HepG2 (cell line): ENCODE measurements around the gene CA9.

Experiments
- BHLHE40 ChIP-seq: IDR thresholded peaks from 2 replicates; pipeline ENCODE4 v1.6.1; 2011; ENCODE audit warnings: low read length, improper control_type of control experiment
- EZH2 ChIP-seq: conservative IDR thresholded peaks from 2 replicates; pipeline ENCODE4 v1.6.1; 2012; ENCODE audit warnings: mild to moderate bottlenecking, low read depth, low read length, moderate library complexity
- GLI4 ChIP-seq: sonication (generic); formaldehyde crosslinking; IDR thresholded peaks from 2 replicates; pipeline ENCODE4 v1.5.1; 2020; ENCODE audit warnings: missing genetic modification reagents, mild to moderate bottlenecking, moderate library complexity, borderline replicate concordance
- GTF3A ChIP-seq: sonication (generic); formaldehyde crosslinking; conservative IDR thresholded peaks from 2 replicates; pipeline ENCODE4 v1.4.0; 2020; ENCODE audit warnings: mild to moderate bottlenecking, missing genetic modification reagents
- LCORL ChIP-seq, 2 experiments: fragments of 450-650 bp in 1 of 2; sonication (generic) in 1 of 2; formaldehyde crosslinking in 1 of 2; IDR thresholded peaks; 2 replicates each; pipeline versions ENCODE4 v1.5.0 to v1.6.1; 2017 to 2020; ENCODE audit warnings: antibody characterized with exemption in 1 of 2, missing genetic modification reagents in 1 of 2
- RBAK ChIP-seq: sonication (generic); formaldehyde crosslinking; IDR thresholded peaks from 2 replicates; pipeline ENCODE4 v1.5.1; 2020; ENCODE audit warnings: mild to moderate bottlenecking, missing genetic modification reagents
- TARDBP ChIP-seq: sonication (generic); formaldehyde crosslinking; IDR thresholded peaks from 2 replicates; pipeline ENCODE4 v1.8.0; 2022; ENCODE audit warnings: mild to moderate bottlenecking, missing genetic modification reagents
- TBL1XR1 ChIP-seq: fragments of 150-350 bp; IDR thresholded peaks from 2 replicates; pipeline ENCODE4 v1.6.1; 2014; ENCODE audit warnings: borderline replicate concordance, low read length; ENCODE audit not compliant: partially characterized antibody
- YY1 ChIP-seq: IDR thresholded peaks from 2 replicates; pipeline ENCODE4 v1.6.1; 2011; ENCODE audit warnings: low read length, low read depth, moderate library complexity, mild to moderate bottlenecking; ENCODE audit not compliant: insufficient read depth, insufficient replicate concordance
- TF ChIP-seq, protein P1 (sequence below): sonication (generic); formaldehyde crosslinking; IDR thresholded peaks from 2 replicates; pipeline ENCODE4 v1.5.0; 2020; ENCODE audit warnings: mild to moderate bottlenecking, missing genetic modification reagents, moderate library complexity

DNA sequence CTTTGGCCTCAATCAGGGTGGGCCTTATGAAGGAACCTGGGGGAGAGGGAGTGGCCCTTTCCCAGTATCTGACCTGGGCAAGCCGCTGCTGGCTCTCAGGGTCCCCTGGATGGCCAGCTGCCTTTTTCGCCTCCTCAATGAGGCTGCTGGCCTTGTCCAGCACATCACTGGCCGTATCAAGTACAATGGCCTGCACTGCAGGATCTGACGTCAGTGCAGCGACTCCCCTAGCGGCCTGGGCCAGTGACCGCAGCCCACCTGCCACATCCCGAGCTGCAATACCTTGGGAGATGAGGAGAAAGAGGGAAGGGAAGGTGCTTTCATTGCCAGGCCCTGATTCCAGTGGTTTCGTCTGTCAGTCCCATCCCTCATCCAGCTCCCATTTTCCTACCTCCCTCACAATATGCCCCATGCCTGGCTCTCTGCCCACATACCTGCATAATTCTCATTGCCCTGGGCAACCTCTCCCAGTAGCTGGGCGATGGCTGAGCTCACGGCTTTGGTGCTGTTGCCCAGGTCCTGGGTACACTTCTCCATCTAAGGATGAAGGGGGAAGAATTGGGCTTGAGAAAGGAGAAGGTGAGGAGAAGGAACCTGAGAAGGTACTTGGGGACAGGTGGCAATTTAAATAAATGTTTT is 39.2 kb downstream of the CA9 start:
- TF ChIP-seq GLI4 (CRISPR knock-in tag) = no peak
- TF ChIP-seq GTF3A (CRISPR knock-in tag) = no peak
- no peak for TF ChIP-seq TARDBP (CRISPR knock-in tag)
- TF ChIP-seq RBAK = no peak
- TF ChIP-seq YY1 = no peak
- TF ChIP-seq, protein P1, sequence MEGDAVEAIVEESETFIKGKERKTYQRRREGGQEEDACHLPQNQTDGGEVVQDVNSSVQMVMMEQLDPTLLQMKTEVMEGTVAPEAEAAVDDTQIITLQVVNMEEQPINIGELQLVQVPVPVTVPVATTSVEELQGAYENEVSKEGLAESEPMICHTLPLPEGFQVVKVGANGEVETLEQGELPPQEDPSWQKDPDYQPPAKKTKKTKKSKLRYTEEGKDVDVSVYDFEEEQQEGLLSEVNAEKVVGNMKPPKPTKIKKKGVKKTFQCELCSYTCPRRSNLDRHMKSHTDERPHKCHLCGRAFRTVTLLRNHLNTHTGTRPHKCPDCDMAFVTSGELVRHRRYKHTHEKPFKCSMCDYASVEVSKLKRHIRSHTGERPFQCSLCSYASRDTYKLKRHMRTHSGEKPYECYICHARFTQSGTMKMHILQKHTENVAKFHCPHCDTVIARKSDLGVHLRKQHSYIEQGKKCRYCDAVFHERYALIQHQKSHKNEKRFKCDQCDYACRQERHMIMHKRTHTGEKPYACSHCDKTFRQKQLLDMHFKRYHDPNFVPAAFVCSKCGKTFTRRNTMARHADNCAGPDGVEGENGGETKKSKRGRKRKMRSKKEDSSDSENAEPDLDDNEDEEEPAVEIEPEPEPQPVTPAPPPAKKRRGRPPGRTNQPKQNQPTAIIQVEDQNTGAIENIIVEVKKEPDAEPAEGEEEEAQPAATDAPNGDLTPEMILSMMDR (CRISPR knock-in tag) = no peak
- no peak for TF ChIP-seq EZH2
- TF ChIP-seq TBL1XR1 = no peak
- TF ChIP-seq BHLHE40 = no peak
- TF ChIP-seq LCORL (IDR thresholded peaks at IDR 0.05) = no peak
- TF ChIP-seq LCORL (CRISPR knock-in tag; IDR thresholded peaks at IDR 0.05) = no peak
